WTC11 (cell line): ENCODE measurements around the gene GPR149. TPM values are rescaled to one million over a fixed set of nuclear protein-coding genes. Genes with fewer than 3 reads are reported as not detected.

Source experiments
- ATAC-seq: fragments of 200-7000 bp; cut with Tn5 transposase; 2 replicates; pipeline ENCODE4 v1.10.0; 2021; ENCODE audit warnings: mild to moderate bottlenecking, moderate library complexity
- CTCF ChIA-PET: fragments of 300-600 bp; sonication (Branson Sonifier 250); formaldehyde crosslinking; loops from one replicate; lab custom pipeline; 2021; ENCODE audit warnings: antibody characterized with exemption; lab: Charles Lee
- POLR2A ChIA-PET: fragments of 350-600 bp; sonication (Branson Sonifier 250); formaldehyde crosslinking; loops from one replicate; lab custom pipeline; 2021; ENCODE audit warnings: antibody characterized with exemption; lab: Charles Lee
- DNase-seq: peaks from one replicate; pipeline ENCODE4 v3.0.0; 2021; ENCODE audit warnings: low spot score
- H3K27ac Mint-ChIP-seq: 2 replicates; pipeline ENCODE4 v1.8.0; 2021; ENCODE audit warnings: mixed read lengths
- H3K27me3 Mint-ChIP-seq: 2 replicates; pipeline ENCODE4 v1.8.0; 2021; ENCODE audit warnings: low read depth, mild to moderate bottlenecking, moderate library complexity, mixed read lengths
- H3K36me3 Mint-ChIP-seq: 2 replicates; pipeline ENCODE4 v1.8.0; 2021; ENCODE audit warnings: mixed read lengths
- H3K4me1 Mint-ChIP-seq: 2 replicates; pipeline ENCODE4 v1.8.0; 2022; ENCODE audit warnings: mixed read lengths
- H3K4me3 Mint-ChIP-seq: 2 replicates; pipeline ENCODE4 v1.8.0; 2021; ENCODE audit warnings: mild to moderate bottlenecking, moderate library complexity, mixed read lengths
- H3K9me3 Mint-ChIP-seq: 2 replicates; pipeline ENCODE4 v1.8.0; 2021; ENCODE audit warnings: mixed read lengths
- ATF1 ChIP-seq: sonication (generic); formaldehyde crosslinking; IDR thresholded peaks from 2 replicates; pipeline ENCODE4 v1.8.1; 2023; ENCODE audit warnings: mild to moderate bottlenecking, moderate library complexity, missing genetic modification reagents
- ESRRA ChIP-seq: sonication (generic); formaldehyde crosslinking; IDR thresholded peaks from 2 replicates; pipeline ENCODE4 v1.8.1; 2022; ENCODE audit warnings: mild to moderate bottlenecking, missing genetic modification reagents, borderline replicate concordance
- ETV6 ChIP-seq: sonication (generic); formaldehyde crosslinking; IDR thresholded peaks from 2 replicates; pipeline ENCODE4 v1.8.1; 2022; ENCODE audit warnings: mild to moderate bottlenecking, missing genetic modification reagents
- GABPB1 ChIP-seq: sonication (generic); formaldehyde crosslinking; IDR thresholded peaks from 2 replicates; pipeline ENCODE4 v1.8.1; 2023; ENCODE audit warnings: mild to moderate bottlenecking, missing genetic modification reagents
- NFYB ChIP-seq: sonication (generic); formaldehyde crosslinking; conservative IDR thresholded peaks from 2 replicates; pipeline ENCODE4 v1.8.0; 2022; ENCODE audit warnings: low read depth, missing genetic modification reagents
- ZBTB21 ChIP-seq: sonication (generic); formaldehyde crosslinking; IDR thresholded peaks from 2 replicates; pipeline ENCODE4 v1.8.1; 2023; ENCODE audit warnings: mild to moderate bottlenecking, missing genetic modification reagents, borderline replicate concordance
- ZNF121 ChIP-seq: sonication (generic); formaldehyde crosslinking; IDR thresholded peaks from 2 replicates; pipeline ENCODE4 v1.8.0; 2023; ENCODE audit warnings: missing genetic modification reagents
- ZNF263 ChIP-seq: sonication (generic); formaldehyde crosslinking; IDR thresholded peaks from 2 replicates; pipeline ENCODE4 v1.8.1; 2022; ENCODE audit warnings: low read depth, mild to moderate bottlenecking, moderate library complexity, missing genetic modification reagents
- ZNF396 ChIP-seq: fragments of 250-450 bp; sonication (Bioruptor Pico); IDR thresholded peaks from 2 replicates; pipeline ENCODE4 v1.8.0; 2021; ENCODE audit warnings: mild to moderate bottlenecking, moderate library complexity, borderline replicate concordance
- total RNA-seq: library from RNA; stranded (reverse); gene quantifications from 3 replicates; pipeline ENCODE4 v1.2.3, GENCODE V29; 2021
- TF ChIP-seq, protein P1 (sequence below): sonication (generic); formaldehyde crosslinking; IDR thresholded peaks from 2 replicates; pipeline ENCODE4 v1.8.1; 2023; ENCODE audit warnings: mild to moderate bottlenecking, missing genetic modification reagents
- TF ChIP-seq, protein P2 (sequence below): sonication (generic); formaldehyde crosslinking; IDR thresholded peaks from 2 replicates; pipeline ENCODE4 v1.8.0; 2023; ENCODE audit warnings: missing genetic modification reagents
- TF ChIP-seq, protein P3 (sequence below): sonication (generic); formaldehyde crosslinking; IDR thresholded peaks from 2 replicates; pipeline ENCODE4 v1.8.0; 2023; ENCODE audit warnings: mild to moderate bottlenecking, missing genetic modification reagents
- TF ChIP-seq, protein P4 (sequence below): sonication (generic); formaldehyde crosslinking; IDR thresholded peaks from 2 replicates; pipeline ENCODE4 v1.8.1; 2022; ENCODE audit warnings: missing genetic modification reagents, borderline replicate concordance
- TF ChIP-seq, protein P5 (sequence below): sonication (generic); formaldehyde crosslinking; IDR thresholded peaks from 2 replicates; pipeline ENCODE4 v1.8.0; 2022; ENCODE audit warnings: mild to moderate bottlenecking, missing genetic modification reagents
- TF ChIP-seq, protein P6 (sequence below): fragments of 250-450 bp; sonication (Bioruptor Pico); IDR thresholded peaks from 2 replicates; pipeline ENCODE4 v2.1.2; 2022; ENCODE audit warnings: mild to moderate bottlenecking, moderate library complexity
- TF ChIP-seq, protein P7 (sequence below): sonication (generic); formaldehyde crosslinking; IDR thresholded peaks from 2 replicates; pipeline ENCODE4 v1.8.1; 2023; ENCODE audit warnings: mild to moderate bottlenecking, missing genetic modification reagents, moderate library complexity
- TF ChIP-seq, protein P8 (sequence below): sonication (generic); formaldehyde crosslinking; IDR thresholded peaks from 2 replicates; pipeline ENCODE4 v1.8.0; 2022; ENCODE audit warnings: missing genetic modification reagents

GPR149 gene
- total RNA-seq, 1 experiment from 2014 or later = not detected

DNA sequence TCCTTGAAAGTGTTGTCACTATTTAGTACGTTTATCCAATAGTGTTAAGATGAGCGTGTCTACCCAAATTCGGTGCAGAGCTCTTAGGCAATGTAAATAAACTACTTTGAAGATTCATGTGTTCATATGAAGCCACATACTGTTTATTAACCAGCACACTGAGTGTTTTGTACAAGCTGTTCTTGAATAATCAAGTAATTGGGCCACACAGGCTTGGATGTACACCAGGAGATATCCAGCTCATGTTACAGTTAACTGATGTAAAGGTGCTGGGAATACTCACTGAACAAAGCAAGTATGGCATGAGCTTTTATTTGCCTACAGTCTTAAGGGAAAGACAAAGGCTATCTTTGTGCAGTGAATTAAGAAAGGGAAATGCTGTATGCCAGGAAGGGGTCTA is 105.1 kb downstream of the GPR149 start:
- ATAC-seq (no peak), DNase-seq (no peak)

DNA sequence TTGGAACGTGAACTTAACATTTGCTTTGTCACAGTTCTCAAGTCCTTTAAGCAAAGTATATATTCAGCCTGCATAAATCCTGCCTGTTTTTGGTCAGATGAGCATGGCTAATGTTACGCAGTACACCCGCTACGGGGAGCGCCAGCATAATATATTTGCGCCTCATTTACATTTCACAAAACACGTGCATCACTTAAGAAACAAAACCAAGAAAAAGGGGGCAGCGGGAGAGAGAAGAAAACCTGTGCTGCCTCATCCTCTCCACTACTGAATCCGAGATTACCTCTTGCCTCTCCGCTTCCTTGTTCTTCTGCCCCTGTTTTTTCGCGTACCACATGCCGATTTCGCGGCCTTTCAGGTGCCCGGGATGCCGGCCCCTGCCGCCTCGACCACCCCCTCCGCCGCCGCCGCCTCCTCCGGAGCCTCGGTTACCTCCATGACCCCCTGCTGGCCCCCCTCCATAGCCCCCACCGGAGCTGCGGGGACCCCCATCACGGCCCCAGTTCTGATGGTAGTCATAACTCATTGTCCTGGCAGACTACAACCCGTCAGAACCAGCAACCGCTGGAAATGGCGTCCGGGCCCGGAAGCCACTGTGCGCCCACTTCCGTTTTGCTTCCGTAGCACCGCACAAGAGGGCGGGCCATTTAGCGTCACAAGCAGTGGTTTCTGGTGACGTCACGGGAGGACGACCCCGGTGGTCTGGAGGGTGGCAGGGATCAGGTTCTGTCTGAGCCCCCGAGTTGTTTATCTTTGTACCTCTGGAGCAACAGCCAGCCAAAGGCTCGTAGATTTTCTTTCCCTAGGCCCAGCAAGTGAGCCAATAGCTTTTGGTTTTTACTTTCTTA is 105.9 kb downstream of the GPR149 start, which contains the start of gene DHX36:
TSS of gene DHX36 (minus strand) at position 597 of the 848 bp plus-strand sequence. CDS start at position 526, 71 bp downstream.
- Mint-ChIP-seq H3K4me1 (peaks cover 27% of the 10 kb centered on the region), H3K27me3 (no peaks in the 10 kb centered on the region), H3K9me3 (no peaks in the 10 kb centered on the region), H3K27ac (peak within 1 kb of the TSS; percentile 96), H3K36me3 (peaks cover 9% of the 10 kb centered on the region), H3K4me3 (peak within 1 kb of the TSS; percentile 89)
- DNase-seq (peak; percentile 96), ATAC-seq (peak; percentile 93)
- POLR2A ChIA-PET = interaction anchor here (0.6 kb wide), 2 partner anchors 56 to 60 kb away, joined by 3 to 4 read pairs; no protein-coding TSS in a partner anchor
- CTCF ChIA-PET = interaction anchor here (1.9 kb wide), 1 partner anchor 228 kb away, joined by 8 read pairs; no protein-coding TSS in a partner anchor
- TF ChIP-seq ZNF396 (no peak), ATF1 (CRISPR knock-in tag) (no peak; the same call in 1 of the 2 replicates), NFYB (CRISPR knock-in tag) (no peak), ZNF121 (CRISPR knock-in tag) (no peak), GABPB1 (CRISPR knock-in tag) (0 out of 2 replicates have a peak, but pooled peaks have one; percentile 27), ZBTB21 (CRISPR knock-in tag) (peak; percentile 99), ZNF263 (CRISPR knock-in tag) (no peak), ETV6 (peak; percentile 69), ESRRA (CRISPR knock-in tag) (no peak)
- TF ChIP-seq, protein P1, sequence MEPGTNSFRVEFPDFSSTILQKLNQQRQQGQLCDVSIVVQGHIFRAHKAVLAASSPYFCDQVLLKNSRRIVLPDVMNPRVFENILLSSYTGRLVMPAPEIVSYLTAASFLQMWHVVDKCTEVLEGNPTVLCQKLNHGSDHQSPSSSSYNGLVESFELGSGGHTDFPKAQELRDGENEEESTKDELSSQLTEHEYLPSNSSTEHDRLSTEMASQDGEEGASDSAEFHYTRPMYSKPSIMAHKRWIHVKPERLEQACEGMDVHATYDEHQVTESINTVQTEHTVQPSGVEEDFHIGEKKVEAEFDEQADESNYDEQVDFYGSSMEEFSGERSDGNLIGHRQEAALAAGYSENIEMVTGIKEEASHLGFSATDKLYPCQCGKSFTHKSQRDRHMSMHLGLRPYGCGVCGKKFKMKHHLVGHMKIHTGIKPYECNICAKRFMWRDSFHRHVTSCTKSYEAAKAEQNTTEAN (CRISPR knock-in tag) = no peak
- TF ChIP-seq, protein P2, sequence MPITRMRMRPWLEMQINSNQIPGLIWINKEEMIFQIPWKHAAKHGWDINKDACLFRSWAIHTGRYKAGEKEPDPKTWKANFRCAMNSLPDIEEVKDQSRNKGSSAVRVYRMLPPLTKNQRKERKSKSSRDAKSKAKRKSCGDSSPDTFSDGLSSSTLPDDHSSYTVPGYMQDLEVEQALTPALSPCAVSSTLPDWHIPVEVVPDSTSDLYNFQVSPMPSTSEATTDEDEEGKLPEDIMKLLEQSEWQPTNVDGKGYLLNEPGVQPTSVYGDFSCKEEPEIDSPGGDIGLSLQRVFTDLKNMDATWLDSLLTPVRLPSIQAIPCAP = no peak
- TF ChIP-seq, protein P3, sequence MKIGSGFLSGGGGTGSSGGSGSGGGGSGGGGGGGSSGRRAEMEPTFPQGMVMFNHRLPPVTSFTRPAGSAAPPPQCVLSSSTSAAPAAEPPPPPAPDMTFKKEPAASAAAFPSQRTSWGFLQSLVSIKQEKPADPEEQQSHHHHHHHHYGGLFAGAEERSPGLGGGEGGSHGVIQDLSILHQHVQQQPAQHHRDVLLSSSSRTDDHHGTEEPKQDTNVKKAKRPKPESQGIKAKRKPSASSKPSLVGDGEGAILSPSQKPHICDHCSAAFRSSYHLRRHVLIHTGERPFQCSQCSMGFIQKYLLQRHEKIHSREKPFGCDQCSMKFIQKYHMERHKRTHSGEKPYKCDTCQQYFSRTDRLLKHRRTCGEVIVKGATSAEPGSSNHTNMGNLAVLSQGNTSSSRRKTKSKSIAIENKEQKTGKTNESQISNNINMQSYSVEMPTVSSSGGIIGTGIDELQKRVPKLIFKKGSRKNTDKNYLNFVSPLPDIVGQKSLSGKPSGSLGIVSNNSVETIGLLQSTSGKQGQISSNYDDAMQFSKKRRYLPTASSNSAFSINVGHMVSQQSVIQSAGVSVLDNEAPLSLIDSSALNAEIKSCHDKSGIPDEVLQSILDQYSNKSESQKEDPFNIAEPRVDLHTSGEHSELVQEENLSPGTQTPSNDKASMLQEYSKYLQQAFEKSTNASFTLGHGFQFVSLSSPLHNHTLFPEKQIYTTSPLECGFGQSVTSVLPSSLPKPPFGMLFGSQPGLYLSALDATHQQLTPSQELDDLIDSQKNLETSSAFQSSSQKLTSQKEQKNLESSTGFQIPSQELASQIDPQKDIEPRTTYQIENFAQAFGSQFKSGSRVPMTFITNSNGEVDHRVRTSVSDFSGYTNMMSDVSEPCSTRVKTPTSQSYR (CRISPR knock-in tag) = no peak
- TF ChIP-seq, protein P4, sequence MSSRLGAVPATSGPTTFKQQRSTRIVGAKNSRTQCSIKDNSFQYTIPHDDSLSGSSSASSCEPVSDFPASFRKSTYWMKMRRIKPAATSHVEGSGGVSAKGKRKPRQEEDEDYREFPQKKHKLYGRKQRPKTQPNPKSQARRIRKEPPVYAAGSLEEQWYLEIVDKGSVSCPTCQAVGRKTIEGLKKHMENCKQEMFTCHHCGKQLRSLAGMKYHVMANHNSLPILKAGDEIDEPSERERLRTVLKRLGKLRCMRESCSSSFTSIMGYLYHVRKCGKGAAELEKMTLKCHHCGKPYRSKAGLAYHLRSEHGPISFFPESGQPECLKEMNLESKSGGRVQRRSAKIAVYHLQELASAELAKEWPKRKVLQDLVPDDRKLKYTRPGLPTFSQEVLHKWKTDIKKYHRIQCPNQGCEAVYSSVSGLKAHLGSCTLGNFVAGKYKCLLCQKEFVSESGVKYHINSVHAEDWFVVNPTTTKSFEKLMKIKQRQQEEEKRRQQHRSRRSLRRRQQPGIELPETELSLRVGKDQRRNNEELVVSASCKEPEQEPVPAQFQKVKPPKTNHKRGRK = no peak
- TF ChIP-seq, protein P5, sequence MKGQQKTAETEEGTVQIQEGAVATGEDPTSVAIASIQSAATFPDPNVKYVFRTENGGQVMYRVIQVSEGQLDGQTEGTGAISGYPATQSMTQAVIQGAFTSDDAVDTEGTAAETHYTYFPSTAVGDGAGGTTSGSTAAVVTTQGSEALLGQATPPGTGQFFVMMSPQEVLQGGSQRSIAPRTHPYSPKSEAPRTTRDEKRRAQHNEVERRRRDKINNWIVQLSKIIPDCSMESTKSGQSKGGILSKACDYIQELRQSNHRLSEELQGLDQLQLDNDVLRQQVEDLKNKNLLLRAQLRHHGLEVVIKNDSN = no peak
- TF ChIP-seq, protein P6, sequence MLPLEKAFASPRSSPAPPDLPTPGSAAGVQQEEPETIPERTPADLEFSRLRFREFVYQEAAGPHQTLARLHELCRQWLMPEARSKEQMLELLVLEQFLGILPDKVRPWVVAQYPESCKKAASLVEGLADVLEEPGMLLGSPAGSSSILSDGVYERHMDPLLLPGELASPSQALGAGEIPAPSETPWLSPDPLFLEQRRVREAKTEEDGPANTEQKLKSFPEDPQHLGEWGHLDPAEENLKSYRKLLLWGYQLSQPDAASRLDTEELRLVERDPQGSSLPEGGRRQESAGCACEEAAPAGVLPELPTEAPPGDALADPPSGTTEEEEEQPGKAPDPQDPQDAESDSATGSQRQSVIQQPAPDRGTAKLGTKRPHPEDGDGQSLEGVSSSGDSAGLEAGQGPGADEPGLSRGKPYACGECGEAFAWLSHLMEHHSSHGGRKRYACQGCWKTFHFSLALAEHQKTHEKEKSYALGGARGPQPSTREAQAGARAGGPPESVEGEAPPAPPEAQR (CRISPR knock-in tag) = no peak
- TF ChIP-seq, protein P7, sequence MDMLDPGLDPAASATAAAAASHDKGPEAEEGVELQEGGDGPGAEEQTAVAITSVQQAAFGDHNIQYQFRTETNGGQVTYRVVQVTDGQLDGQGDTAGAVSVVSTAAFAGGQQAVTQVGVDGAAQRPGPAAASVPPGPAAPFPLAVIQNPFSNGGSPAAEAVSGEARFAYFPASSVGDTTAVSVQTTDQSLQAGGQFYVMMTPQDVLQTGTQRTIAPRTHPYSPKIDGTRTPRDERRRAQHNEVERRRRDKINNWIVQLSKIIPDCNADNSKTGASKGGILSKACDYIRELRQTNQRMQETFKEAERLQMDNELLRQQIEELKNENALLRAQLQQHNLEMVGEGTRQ (CRISPR knock-in tag) = no peak

More for the DNA sequence above, 105.1 kb downstream of the GPR149 start:
- Mint-ChIP-seq H3K27ac (peak overlapping the region; percentile 96), H3K36me3 (peaks cover 9% of the 10 kb centered on the region), H3K27me3 (no peaks in the 10 kb centered on the region), H3K4me1 (peaks cover 27% of the 10 kb centered on the region), H3K9me3 (no peaks in the 10 kb centered on the region), H3K4me3 (peak overlapping the region; percentile 89)
- ChIA-PET CTCF (interaction anchor here (1.9 kb wide), 1 partner anchor 227 kb away, joined by 8 read pairs; no protein-coding TSS in a partner anchor), POLR2A (no interaction called here)
- TF ChIP-seq, protein P8, sequence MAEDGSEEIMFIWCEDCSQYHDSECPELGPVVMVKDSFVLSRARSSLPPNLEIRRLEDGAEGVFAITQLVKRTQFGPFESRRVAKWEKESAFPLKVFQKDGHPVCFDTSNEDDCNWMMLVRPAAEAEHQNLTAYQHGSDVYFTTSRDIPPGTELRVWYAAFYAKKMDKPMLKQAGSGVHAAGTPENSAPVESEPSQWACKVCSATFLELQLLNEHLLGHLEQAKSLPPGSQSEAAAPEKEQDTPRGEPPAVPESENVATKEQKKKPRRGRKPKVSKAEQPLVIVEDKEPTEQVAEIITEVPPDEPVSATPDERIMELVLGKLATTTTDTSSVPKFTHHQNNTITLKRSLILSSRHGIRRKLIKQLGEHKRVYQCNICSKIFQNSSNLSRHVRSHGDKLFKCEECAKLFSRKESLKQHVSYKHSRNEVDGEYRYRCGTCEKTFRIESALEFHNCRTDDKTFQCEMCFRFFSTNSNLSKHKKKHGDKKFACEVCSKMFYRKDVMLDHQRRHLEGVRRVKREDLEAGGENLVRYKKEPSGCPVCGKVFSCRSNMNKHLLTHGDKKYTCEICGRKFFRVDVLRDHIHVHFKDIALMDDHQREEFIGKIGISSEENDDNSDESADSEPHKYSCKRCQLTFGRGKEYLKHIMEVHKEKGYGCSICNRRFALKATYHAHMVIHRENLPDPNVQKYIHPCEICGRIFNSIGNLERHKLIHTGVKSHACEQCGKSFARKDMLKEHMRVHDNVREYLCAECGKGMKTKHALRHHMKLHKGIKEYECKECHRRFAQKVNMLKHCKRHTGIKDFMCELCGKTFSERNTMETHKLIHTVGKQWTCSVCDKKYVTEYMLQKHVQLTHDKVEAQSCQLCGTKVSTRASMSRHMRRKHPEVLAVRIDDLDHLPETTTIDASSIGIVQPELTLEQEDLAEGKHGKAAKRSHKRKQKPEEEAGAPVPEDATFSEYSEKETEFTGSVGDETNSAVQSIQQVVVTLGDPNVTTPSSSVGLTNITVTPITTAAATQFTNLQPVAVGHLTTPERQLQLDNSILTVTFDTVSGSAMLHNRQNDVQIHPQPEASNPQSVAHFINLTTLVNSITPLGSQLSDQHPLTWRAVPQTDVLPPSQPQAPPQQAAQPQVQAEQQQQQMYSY (CRISPR knock-in tag) = no peak
